ENCODE measurements around the gene INO80B. TPM values are rescaled to one million over a fixed set of nuclear protein-coding genes. Genes with fewer than 3 reads are reported as not detected.

The INO80B gene
- polyA plus RNA-seq, 1 donor (not counting 4 experiments of a cell fraction or from before 2014, with no cell fraction given) = 18.8 TPM

DNA sequence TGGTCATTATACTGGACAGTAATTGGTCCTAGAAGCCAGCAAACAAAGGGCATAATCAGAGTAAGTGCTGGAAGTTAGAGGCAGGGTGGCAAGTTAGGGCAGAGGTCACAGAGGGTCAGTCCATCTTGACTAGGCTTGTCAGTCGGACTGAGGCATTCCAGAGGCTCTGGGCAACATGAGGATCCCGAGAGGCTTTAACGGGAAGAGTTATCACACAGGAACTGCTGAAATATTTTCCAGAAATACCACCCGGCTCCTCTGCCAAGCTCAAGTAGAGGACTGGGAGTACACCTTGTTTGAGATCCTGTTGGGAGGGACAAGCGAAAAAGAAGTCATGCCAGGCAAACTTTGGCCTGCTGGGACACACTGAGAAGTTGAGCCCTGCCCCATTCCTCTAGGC, 47.2 kb upstream of the INO80B start:
- no peaks in the 10 kb centered on the region for H3K27me3 ChIP-seq (ENCODE audit: control insufficient read depth, extremely low read depth, insufficient read depth, low read length)
- no peak overlapping the region for H3K9ac ChIP-seq (ENCODE audit: control insufficient read depth, extremely low read depth, insufficient read depth, low read length)
- no peak overlapping the region for H3K4me2 ChIP-seq (ENCODE audit: control insufficient read depth, extremely low read depth, insufficient read depth, low read depth, low read length)
- DNase-seq (ENCODE audit: low read depth, low spot score) = no peak
- no peaks in the 10 kb centered on the region for H4K20me1 ChIP-seq (ENCODE audit: control insufficient read depth, extremely low read depth, insufficient read depth, low read length)
- no peak overlapping the region for H3K27ac ChIP-seq (ENCODE audit: control insufficient read depth, insufficient read depth, low read length)
- peaks cover 23% of the 10 kb centered on the region for H3K4me1 ChIP-seq (ENCODE audit: control insufficient read depth, extremely low read depth, insufficient read depth, low read length)
- H3K4me3 ChIP-seq (ENCODE audit: control insufficient read depth in 2 of 3, extremely low read depth in 1 of 3, insufficient read depth in 2 of 3, low read depth in 1 of 3, low read length in 3 of 3) = no peak overlapping the region
- dilution Hi-C loops (cut with MboI; ENCODE audit: extremely low pct_ligation_motif_present, low sequenced_read_pairs) = no loop called here
- no peaks in the 10 kb centered on the region for H3K79me2 ChIP-seq (ENCODE audit: control insufficient read depth, insufficient read depth, low read length)
- H3K36me3 ChIP-seq (ENCODE audit: control insufficient read depth in 2 of 2, extremely low read depth in 1 of 2, insufficient read depth in 2 of 2, low read length in 2 of 2) = no peaks in the 10 kb centered on the region
- H2AFZ ChIP-seq (ENCODE audit: control insufficient read depth, low read length) = no peak overlapping the region
- H3K9me3 ChIP-seq (ENCODE audit: control insufficient read depth, low read depth, low read length) = no peaks in the 10 kb centered on the region
- no peak for TF ChIP-seq EZH2 (IDR thresholded peaks at IDR 0.05; ENCODE audit: low read length)
- no peak for TF ChIP-seq CTCF (optimal IDR thresholded peaks at IDR 0.05 in 1 of 3, IDR thresholded peaks at IDR 0.05 in 1 of 3, conservative IDR thresholded peaks at IDR 0.05 in 1 of 3; ENCODE audit: extremely low read depth in 1 of 3, insufficient read depth in 2 of 3, low read length in 3 of 3)
- H3K9me1 ChIP-seq (ENCODE audit: control insufficient read depth, extremely low read depth, insufficient read depth, low read length) = no peaks in the 10 kb centered on the region
- no peak for FAIRE-seq

DNA sequence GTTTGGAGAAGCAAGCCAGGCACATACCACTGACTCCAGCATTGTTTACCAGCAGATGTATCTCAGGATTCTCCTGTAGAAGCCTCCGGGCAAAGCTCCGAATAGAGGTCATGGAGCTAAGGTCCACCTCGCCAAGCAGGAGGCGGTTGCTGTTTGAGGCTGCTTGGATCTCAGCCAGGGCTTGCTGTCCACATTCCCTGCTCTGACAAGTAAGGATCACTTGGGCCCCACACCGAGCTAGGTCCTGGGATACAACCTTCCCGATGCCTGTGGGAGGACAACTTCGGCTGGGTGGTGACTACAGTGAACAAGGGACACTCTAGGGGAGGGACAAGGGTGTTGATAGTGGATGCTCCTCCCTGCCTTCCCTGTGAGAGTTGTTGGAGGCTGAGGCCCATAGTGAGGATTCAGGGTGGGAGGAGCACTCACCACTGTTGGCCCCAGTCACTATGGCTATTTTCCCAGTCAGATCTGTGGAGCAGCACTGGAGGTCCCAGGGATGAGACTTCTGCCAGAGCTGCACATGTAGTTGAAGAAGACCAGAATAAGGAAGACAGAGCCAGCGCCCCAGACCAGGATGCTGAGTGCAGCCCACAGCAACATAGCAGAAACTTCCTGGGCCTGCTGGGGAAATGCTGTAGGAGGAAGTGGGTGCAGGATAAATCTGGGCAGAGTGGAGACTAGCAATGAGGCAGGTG, 41.7 kb upstream of the INO80B start:
- Histone ChIP-seq H3K9me1 (ENCODE audit: control insufficient read depth, extremely low read depth, insufficient read depth, low read length) (no peaks in the 10 kb centered on the region), H3K9me3 (ENCODE audit: control insufficient read depth, low read depth, low read length) (no peaks in the 10 kb centered on the region), H3K4me3 (ENCODE audit: control insufficient read depth in 2 of 3, extremely low read depth in 1 of 3, insufficient read depth in 2 of 3, low read depth in 1 of 3, low read length in 3 of 3) (no peak overlapping the region), H3K9ac (ENCODE audit: control insufficient read depth, extremely low read depth, insufficient read depth, low read length) (no peak overlapping the region), H3K4me2 (ENCODE audit: control insufficient read depth, extremely low read depth, insufficient read depth, low read depth, low read length) (no peak overlapping the region), H3K4me1 (ENCODE audit: control insufficient read depth, extremely low read depth, insufficient read depth, low read length) (peaks cover 11% of the 10 kb centered on the region), H3K79me2 (ENCODE audit: control insufficient read depth, insufficient read depth, low read length) (no peaks in the 10 kb centered on the region), H2AFZ (ENCODE audit: control insufficient read depth, low read length) (no peak overlapping the region), H4K20me1 (ENCODE audit: control insufficient read depth, extremely low read depth, insufficient read depth, low read length) (no peaks in the 10 kb centered on the region), H3K36me3 (ENCODE audit: control insufficient read depth in 2 of 2, extremely low read depth in 1 of 2, insufficient read depth in 2 of 2, low read length in 2 of 2) (no peaks in the 10 kb centered on the region), H3K27me3 (ENCODE audit: control insufficient read depth, extremely low read depth, insufficient read depth, low read length) (peaks cover 3% of the 10 kb centered on the region), H3K27ac (ENCODE audit: control insufficient read depth, insufficient read depth, low read length) (no peak overlapping the region)
- dilution Hi-C loops (cut with MboI; ENCODE audit: extremely low pct_ligation_motif_present, low sequenced_read_pairs) = no loop called here
- FAIRE-seq = no peak
- TF ChIP-seq EZH2 (IDR thresholded peaks at IDR 0.05; ENCODE audit: low read length) (no peak), CTCF (optimal IDR thresholded peaks at IDR 0.05 in 1 of 3, IDR thresholded peaks at IDR 0.05 in 1 of 3, conservative IDR thresholded peaks at IDR 0.05 in 1 of 3; ENCODE audit: extremely low read depth in 1 of 3, insufficient read depth in 2 of 3, low read length in 3 of 3) (no peak)
- DNase-seq (ENCODE audit: low read depth, low spot score) = no peak

Data from keratinocyte (primary cell).